Parathyroid adenoma (tissue), 2 donors: ENCODE results near the gene NHERF2.

ENCODE experiments used
- H2AFZ ChIP-seq: fragments of 300-600 bp; sonication (generic); one replicate; pipeline ENCODE4 v1.7.0; 2017; ENCODE audit warnings: antibody characterized with exemption, mild to moderate bottlenecking
- H3K27ac ChIP-seq: fragments of 300-600 bp; sonication (generic); one replicate; pipeline ENCODE4 v1.7.0; 2017
- H3K27me3 ChIP-seq: fragments of 300-600 bp; sonication (generic); one replicate; pipeline ENCODE4 v1.7.0; 2017; ENCODE audit warnings: low read length; ENCODE audit not compliant: control insufficient read depth, insufficient read depth
- H3K36me3 ChIP-seq: fragments of 300-600 bp; sonication (generic); one replicate; pipeline ENCODE4 v1.7.0; 2017; ENCODE audit warnings: low read length; ENCODE audit not compliant: control insufficient read depth, insufficient read depth
- H3K4me1 ChIP-seq: fragments of 300-600 bp; sonication (generic); one replicate; pipeline ENCODE4 v1.7.0; 2017; ENCODE audit warnings: control low read depth
- H3K4me2 ChIP-seq: fragments of 300-600 bp; sonication (generic); one replicate; pipeline ENCODE4 v1.7.0; 2017; ENCODE audit warnings: low read length
- H3K4me3 ChIP-seq: fragments of 300-600 bp; sonication (generic); one replicate; pipeline ENCODE4 v1.7.0; 2017; ENCODE audit warnings: low read depth, low read length
- H3K79me2 ChIP-seq: fragments of 300-600 bp; sonication (generic); one replicate; pipeline ENCODE4 v1.7.0; 2017; ENCODE audit warnings: control low read depth
- H3K9ac ChIP-seq: fragments of 300-600 bp; sonication (generic); one replicate; pipeline ENCODE4 v1.7.0; 2017; ENCODE audit warnings: mild to moderate bottlenecking
- H3K9me3 ChIP-seq: fragments of 300-600 bp; sonication (generic); one replicate; pipeline ENCODE4 v1.7.0; 2017; ENCODE audit warnings: low read length; ENCODE audit not compliant: control insufficient read depth
- TF ChIP-seq, protein P1 (sequence below): fragments of 300-600 bp; sonication (generic); IDR thresholded peaks from one replicate; pipeline ENCODE4 v1.7.0; 2017; ENCODE audit warnings: antibody characterized with exemption, mild to moderate bottlenecking
- donor health status: primary hyperparathyroidism.

NHERF2 gene

DNA sequence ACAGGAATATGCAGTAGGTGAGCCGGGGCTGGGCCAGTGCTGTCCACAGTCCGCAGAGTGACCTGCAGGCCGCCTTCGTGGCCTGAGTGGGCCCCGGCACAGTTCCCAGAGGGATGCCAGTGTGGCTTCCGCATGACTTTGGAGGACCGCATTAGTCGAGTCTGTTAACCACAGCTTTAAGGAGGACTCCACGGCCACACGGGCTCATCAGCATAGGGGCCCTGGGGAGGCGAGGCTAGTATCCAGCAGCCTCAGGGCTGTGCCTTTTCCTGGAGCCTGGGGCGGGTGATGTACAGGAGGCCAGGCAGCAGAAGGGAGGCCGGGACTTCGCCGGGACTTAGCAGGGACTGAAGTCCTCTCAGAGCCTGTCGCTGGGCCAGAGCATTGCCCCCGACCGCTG lies 34.3 kb downstream of the NHERF2 start:
- Histone ChIP-seq H3K79me2 (no peaks in the 10 kb centered on the region), H2AFZ (no peak overlapping the region), H3K27ac (no peak overlapping the region), H3K9ac (no peak overlapping the region), H3K4me3 (no peak overlapping the region), H3K36me3 (no peaks in the 10 kb centered on the region), H3K4me1 (no peaks in the 10 kb centered on the region), H3K4me2 (no peak overlapping the region), H3K9me3 (no peaks in the 10 kb centered on the region), H3K27me3 (no peaks in the 10 kb centered on the region)
- TF ChIP-seq, protein P1, sequence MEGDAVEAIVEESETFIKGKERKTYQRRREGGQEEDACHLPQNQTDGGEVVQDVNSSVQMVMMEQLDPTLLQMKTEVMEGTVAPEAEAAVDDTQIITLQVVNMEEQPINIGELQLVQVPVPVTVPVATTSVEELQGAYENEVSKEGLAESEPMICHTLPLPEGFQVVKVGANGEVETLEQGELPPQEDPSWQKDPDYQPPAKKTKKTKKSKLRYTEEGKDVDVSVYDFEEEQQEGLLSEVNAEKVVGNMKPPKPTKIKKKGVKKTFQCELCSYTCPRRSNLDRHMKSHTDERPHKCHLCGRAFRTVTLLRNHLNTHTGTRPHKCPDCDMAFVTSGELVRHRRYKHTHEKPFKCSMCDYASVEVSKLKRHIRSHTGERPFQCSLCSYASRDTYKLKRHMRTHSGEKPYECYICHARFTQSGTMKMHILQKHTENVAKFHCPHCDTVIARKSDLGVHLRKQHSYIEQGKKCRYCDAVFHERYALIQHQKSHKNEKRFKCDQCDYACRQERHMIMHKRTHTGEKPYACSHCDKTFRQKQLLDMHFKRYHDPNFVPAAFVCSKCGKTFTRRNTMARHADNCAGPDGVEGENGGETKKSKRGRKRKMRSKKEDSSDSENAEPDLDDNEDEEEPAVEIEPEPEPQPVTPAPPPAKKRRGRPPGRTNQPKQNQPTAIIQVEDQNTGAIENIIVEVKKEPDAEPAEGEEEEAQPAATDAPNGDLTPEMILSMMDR, result no peak

DNA sequence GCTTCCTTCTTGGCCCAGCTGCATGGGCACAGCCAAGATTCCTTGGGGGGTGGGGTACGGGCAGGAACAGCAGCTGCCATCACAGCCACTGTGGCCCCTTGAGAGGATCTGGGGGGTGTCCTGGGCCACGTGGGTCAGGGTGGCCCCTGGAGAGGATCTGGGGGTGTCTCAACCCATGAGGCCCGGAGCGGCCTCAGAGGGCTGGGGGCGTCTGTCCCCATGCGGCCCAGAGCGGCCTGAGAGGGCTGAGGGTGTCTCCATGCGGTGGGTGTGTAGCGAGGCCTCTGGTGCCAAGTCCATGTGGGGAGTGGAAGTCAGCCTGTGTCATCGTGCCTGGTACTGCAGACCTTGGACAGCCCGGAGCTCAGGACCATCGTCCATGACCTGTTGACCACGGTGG lies 34.8 kb downstream of the NHERF2 start:
- no peak overlapping the region for H3K4me2 ChIP-seq
- H3K79me2 ChIP-seq, result no peaks in the 10 kb centered on the region
- no peak overlapping the region for H3K27ac ChIP-seq
- H3K9ac ChIP-seq, result no peak overlapping the region
- H3K9me3 ChIP-seq, result no peaks in the 10 kb centered on the region
- no peaks in the 10 kb centered on the region for H3K4me1 ChIP-seq
- H3K4me3 ChIP-seq, result no peak overlapping the region
- no peaks in the 10 kb centered on the region for H3K36me3 ChIP-seq
- TF ChIP-seq, protein P1, result no peak
- H2AFZ ChIP-seq, result no peak overlapping the region
- H3K27me3 ChIP-seq, result no peaks in the 10 kb centered on the region

DNA sequence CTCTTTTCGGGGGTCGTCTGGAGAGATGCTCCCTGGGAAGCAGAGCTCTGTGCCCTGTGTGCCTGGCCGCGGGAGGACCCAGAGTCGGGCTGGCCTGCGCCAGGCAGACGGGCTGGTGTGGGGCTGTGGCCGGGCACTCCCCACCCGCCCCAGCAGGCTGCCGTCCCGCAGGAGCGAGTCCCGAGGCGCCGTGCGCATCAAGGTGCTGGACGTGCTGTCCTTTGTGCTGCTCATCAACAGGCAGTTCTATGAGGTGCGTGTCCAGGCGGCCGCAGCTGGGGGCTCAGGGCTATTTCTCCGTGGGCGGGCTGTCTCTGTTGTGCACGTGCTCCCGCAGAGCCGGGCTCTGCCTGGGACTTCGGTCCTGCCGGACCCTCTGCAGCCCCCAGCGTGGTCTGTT lies 36.1 kb downstream of the NHERF2 start:
- Histone ChIP-seq H3K4me1 (no peaks in the 10 kb centered on the region), H3K27me3 (no peaks in the 10 kb centered on the region), H3K9ac (no peak overlapping the region), H2AFZ (no peak overlapping the region), H3K9me3 (no peaks in the 10 kb centered on the region), H3K4me2 (no peak overlapping the region), H3K27ac (no peak overlapping the region), H3K36me3 (no peaks in the 10 kb centered on the region), H3K4me3 (no peak overlapping the region), H3K79me2 (no peaks in the 10 kb centered on the region)
- TF ChIP-seq, protein P1, result no peak

DNA sequence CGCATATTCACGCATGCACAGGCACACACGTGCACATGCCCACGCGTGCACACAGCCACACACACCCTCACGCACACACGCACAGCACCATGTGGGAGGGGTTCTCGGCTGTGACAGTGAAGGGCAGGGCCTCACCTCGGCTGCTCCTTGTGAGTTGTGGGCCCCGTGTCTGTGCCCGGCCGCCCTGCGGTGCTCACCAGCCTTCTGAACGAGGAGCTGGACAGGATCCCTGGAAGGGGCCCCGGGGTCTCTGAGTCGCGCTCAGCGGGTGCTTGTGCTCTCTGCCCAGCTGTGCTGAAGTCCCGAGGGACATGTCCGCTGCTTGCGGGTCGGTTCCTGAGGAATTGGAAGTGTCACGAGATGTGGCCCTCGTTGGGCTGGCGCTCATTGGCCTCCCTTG lies 37.2 kb downstream of the NHERF2 start:
- H3K27me3 ChIP-seq, result no peaks in the 10 kb centered on the region
- no peak overlapping the region for H3K9ac ChIP-seq
- TF ChIP-seq, protein P1, result no peak
- no peaks in the 10 kb centered on the region for H3K9me3 ChIP-seq
- no peaks in the 10 kb centered on the region for H3K36me3 ChIP-seq
- no peak overlapping the region for H3K27ac ChIP-seq
- H3K79me2 ChIP-seq, result no peaks in the 10 kb centered on the region
- H3K4me1 ChIP-seq, result no peaks in the 10 kb centered on the region
- H3K4me3 ChIP-seq, result no peak overlapping the region
- no peak overlapping the region for H3K4me2 ChIP-seq
- no peak overlapping the region for H2AFZ ChIP-seq

DNA sequence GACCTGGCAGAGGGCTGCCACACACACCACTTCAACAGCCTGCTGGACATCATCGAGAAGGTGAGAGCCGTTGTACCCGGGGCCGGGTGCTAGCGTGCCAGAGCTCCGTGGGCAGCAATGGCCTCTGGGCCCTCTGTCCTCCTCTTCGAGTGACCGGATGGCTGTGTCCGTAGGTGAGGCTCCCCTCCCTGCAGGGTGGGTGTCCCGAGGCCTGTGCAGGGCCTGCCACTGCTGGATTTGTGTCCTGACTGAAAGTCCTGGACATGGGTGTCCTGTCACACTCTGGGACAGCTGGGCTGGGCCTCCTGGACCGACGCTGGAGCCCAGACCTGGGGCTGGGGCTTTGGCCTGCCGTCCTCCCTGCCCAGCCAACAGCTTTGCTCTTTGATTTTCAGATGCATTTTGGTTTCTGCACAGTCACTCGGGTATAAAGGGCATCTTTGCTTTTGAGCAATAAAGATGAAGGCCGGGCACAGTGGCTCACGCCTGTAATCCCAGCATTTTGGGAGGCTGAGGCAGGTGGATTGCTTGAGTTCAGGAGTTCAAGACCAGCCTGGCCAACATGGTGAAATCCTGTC lies 37.8 kb downstream of the NHERF2 start:
- Histone ChIP-seq H3K36me3 (no peaks in the 10 kb centered on the region), H2AFZ (no peak overlapping the region), H3K27ac (no peak overlapping the region), H3K4me1 (no peaks in the 10 kb centered on the region), H3K9me3 (no peaks in the 10 kb centered on the region), H3K4me3 (no peak overlapping the region), H3K9ac (no peak overlapping the region), H3K79me2 (no peaks in the 10 kb centered on the region), H3K27me3 (no peaks in the 10 kb centered on the region), H3K4me2 (no peak overlapping the region)
- TF ChIP-seq, protein P1, result no peak
